OCI-LY1 (cell line): ENCODE measurements around the gene VMAC.
"Not testable (repeated sequence)": the region's sequence is repeated elsewhere in the genome, so short reads cannot be mapped to it uniquely, and the experiment has no call there.

Experiments
- H2AFZ ChIP-seq: fragments of 200-600 bp; sonication (generic), shearing (Covaris generic); 2 replicates; pipeline ENCODE4 v1.6.0; 2014; ENCODE audit warnings: antibody characterized with exemption, mild to moderate bottlenecking, low read length
- H3F3A ChIP-seq: fragments of 200-600 bp; sonication (generic), shearing (Covaris generic); 2 replicates; pipeline ENCODE4 v1.6.0; 2014; ENCODE audit warnings: mild to moderate bottlenecking, antibody characterized with exemption, low read length, moderate library complexity; ENCODE audit not compliant: insufficient read depth
- H3K27ac ChIP-seq: fragments of 200-600 bp; sonication (generic); 2 replicates; pipeline ENCODE4 v1.5.1; 2014; ENCODE audit warnings: low read length, mixed run types, mild to moderate bottlenecking, low read depth; ENCODE audit not compliant: poor library complexity, severe bottlenecking
- H3K27me3 ChIP-seq: fragments of 200-600 bp; sonication (generic); 2 replicates; pipeline ENCODE4 v1.6.0; 2014; ENCODE audit warnings: antibody characterized with exemption, mild to moderate bottlenecking, low read length, moderate library complexity; ENCODE audit not compliant: insufficient read depth
- H3K36me3 ChIP-seq: fragments of 200-600 bp; sonication (generic); 2 replicates; pipeline ENCODE4 v1.6.1; 2014; ENCODE audit warnings: mild to moderate bottlenecking, antibody characterized with exemption, low read length, moderate library complexity, mixed read lengths; ENCODE audit not compliant: insufficient read depth
- H3K4me1 ChIP-seq: fragments of 200-600 bp; sonication (generic); 2 replicates; pipeline ENCODE4 v1.5.1; 2014; ENCODE audit warnings: mild to moderate bottlenecking, low read length, moderate library complexity; ENCODE audit not compliant: insufficient read depth, severe bottlenecking
- H3K4me2 ChIP-seq: fragments of 200-600 bp; sonication (generic), shearing (Covaris generic); 2 replicates; pipeline ENCODE4 v1.6.1; 2014; ENCODE audit warnings: low read length
- H3K4me3 ChIP-seq: fragments of 200-600 bp; sonication (generic); 2 replicates; pipeline ENCODE4 v1.5.1; 2014; ENCODE audit warnings: low read length, low read depth, mild to moderate bottlenecking, mixed read lengths; ENCODE audit not compliant: poor library complexity, severe bottlenecking
- H3K79me2 ChIP-seq: fragments of 200-600 bp; shearing (Covaris generic); 2 replicates; pipeline ENCODE4 v1.6.1; 2016; ENCODE audit warnings: mixed run types, low read length, mixed read lengths; ENCODE audit not compliant: insufficient read depth
- H3K9ac ChIP-seq: fragments of 200-600 bp; sonication (generic), shearing (Covaris generic); 2 replicates; pipeline ENCODE4 v1.6.1; 2014; ENCODE audit warnings: mild to moderate bottlenecking, low read length, mixed read lengths
- H3K9me2 ChIP-seq: fragments of 200-600 bp; sonication (generic), shearing (Covaris generic); 2 replicates; pipeline ENCODE4 v1.6.1; 2014; ENCODE audit warnings: low read depth, mild to moderate bottlenecking, low read length, mixed read lengths
- H3K9me3 ChIP-seq: fragments of 200-600 bp; shearing (Covaris generic); 2 replicates; pipeline ENCODE4 v1.6.1; 2014; ENCODE audit warnings: low read length, mixed read lengths
- H4K20me1 ChIP-seq: fragments of 200-600 bp; sonication (generic), shearing (Covaris generic); 2 replicates; pipeline ENCODE4 v1.6.0; 2016; ENCODE audit warnings: mild to moderate bottlenecking, low read length; ENCODE audit not compliant: insufficient read depth
- EZH2 ChIP-seq: fragments of 200-600 bp; sonication (generic), shearing (Covaris generic); IDR thresholded peaks from 2 replicates; pipeline ENCODE4 v1.8.0; 2017; ENCODE audit warnings: borderline replicate concordance, mixed run types, mild to moderate bottlenecking, antibody characterized with exemption, low read length, moderate library complexity, mixed read lengths
- TF ChIP-seq, protein P1 (sequence below): fragments of 200-600 bp; sonication (generic), shearing (Covaris generic); IDR thresholded peaks from 2 replicates; pipeline ENCODE4 v1.5.1; 2017; ENCODE audit warnings: mild to moderate bottlenecking, antibody characterized with exemption, low read length, moderate library complexity, mixed read lengths

VMAC gene

DNA sequence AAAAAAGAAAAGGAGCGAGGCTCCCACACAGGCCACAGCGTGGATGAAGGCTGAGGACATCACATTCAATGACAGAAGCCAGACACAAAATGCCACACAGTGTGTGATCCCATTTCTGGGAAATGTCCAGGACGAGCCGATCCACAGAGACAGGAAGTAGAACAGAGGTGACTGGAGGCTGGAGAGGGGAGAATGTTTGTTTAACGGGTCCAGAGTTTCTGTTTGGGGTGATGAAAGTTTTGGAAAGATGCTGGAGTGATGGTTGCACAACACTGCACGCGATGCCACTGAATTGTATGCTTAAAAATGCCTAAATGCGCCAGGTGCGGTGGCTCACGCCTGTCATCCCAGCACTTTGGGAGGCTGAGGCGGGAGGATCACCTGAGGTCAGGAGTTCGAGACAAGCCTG, 33.7 kb upstream of the VMAC start:
- Histone ChIP-seq H3K27ac (no peak overlapping the region), H3K9ac (no peak overlapping the region)
- TF ChIP-seq, protein P1, sequence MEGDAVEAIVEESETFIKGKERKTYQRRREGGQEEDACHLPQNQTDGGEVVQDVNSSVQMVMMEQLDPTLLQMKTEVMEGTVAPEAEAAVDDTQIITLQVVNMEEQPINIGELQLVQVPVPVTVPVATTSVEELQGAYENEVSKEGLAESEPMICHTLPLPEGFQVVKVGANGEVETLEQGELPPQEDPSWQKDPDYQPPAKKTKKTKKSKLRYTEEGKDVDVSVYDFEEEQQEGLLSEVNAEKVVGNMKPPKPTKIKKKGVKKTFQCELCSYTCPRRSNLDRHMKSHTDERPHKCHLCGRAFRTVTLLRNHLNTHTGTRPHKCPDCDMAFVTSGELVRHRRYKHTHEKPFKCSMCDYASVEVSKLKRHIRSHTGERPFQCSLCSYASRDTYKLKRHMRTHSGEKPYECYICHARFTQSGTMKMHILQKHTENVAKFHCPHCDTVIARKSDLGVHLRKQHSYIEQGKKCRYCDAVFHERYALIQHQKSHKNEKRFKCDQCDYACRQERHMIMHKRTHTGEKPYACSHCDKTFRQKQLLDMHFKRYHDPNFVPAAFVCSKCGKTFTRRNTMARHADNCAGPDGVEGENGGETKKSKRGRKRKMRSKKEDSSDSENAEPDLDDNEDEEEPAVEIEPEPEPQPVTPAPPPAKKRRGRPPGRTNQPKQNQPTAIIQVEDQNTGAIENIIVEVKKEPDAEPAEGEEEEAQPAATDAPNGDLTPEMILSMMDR = no peak
- no peak for TF ChIP-seq EZH2

DNA sequence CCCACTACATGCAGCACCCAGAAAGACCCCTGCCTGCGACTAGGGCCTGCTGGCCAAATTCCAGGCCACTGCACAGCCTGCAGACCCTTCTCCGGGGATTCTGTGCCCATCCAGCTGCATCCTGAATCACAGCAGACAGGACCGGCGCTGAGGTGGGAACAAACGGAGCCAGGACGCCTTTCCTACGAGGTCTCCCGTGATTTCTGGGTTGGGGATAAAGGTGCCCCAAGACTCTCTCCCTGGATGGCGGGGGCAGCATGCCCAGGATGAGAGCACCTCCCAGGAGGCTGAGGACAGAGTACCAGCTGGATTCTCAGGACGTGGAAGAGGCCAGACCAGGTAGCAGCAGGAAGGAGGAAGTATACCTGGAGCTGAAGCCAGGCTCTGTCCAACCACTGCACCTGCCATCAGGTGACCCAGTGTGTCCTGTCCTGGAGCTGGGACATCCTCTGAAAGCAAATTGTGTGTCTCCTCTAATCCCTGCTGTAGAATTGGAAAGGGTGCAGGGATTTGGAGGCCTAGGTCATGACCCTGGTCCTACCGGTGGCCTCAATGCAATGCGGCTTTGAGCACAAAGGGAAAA, 31.0 kb upstream of the VMAC start:
- H3K4me2 ChIP-seq = no peak overlapping the region
- no peaks in the 10 kb centered on the region for H3K79me2 ChIP-seq
- H3K4me3 ChIP-seq = no peak overlapping the region
- TF ChIP-seq, protein P1 = no peak
- TF ChIP-seq EZH2 = no peak
- H3K9ac ChIP-seq = no peak overlapping the region
- H3K27ac ChIP-seq = no peak overlapping the region
- H3K9me2 ChIP-seq = no peaks in the 10 kb centered on the region
- no peaks in the 10 kb centered on the region for H3K4me1 ChIP-seq
- no peak overlapping the region for H2AFZ ChIP-seq
- no peaks in the 10 kb centered on the region for H3K36me3 ChIP-seq
- H4K20me1 ChIP-seq = no peaks in the 10 kb centered on the region
- H3K27me3 ChIP-seq = 0 out of 2 replicates have a peak, but pooled peaks cover 6% of the 10 kb centered on the region
- H3K9me3 ChIP-seq = no peaks in the 10 kb centered on the region
- no peaks in the 10 kb centered on the region for H3F3A ChIP-seq

More for the DNA sequence above, 33.7 kb upstream of the VMAC start:
- Histone ChIP-seq H2AFZ (no peak overlapping the region), H3K79me2 (no peaks in the 10 kb centered on the region), H3K4me1 (no peaks in the 10 kb centered on the region), H3K9me2 (no peaks in the 10 kb centered on the region), H3K4me3 (no peak overlapping the region), H3K4me2 (no peak overlapping the region), H3K27me3 (0 out of 2 replicates have a peak, but pooled peaks cover 7% of the 10 kb centered on the region), H3F3A (no peaks in the 10 kb centered on the region), H4K20me1 (no peaks in the 10 kb centered on the region), H3K9me3 (no peaks in the 10 kb centered on the region), H3K36me3 (no peaks in the 10 kb centered on the region)

DNA sequence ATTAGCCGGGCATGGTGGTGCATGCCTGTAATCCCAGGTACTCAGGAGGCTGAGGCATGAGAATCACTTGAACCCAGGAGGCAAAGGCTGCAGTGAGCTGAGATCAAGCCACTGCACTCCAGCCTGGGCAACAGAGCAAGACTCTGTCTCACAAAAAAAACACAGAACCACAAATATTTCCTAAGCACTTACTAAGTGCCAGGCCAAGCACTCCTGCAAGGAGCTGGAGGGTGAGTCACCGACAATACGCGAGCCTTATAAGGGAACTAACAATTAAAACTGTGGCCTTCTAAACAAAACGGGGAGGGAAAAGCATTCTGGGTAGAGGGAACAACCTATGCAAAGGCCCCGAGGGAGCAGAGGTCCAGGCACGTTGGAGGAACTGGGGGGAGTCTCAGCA, 30.2 kb upstream of the VMAC start:
- H3K27me3 ChIP-seq, H3K9me3 ChIP-seq, H2AFZ ChIP-seq, H3K27ac ChIP-seq, H4K20me1 ChIP-seq, H3K4me3 ChIP-seq, H3K9ac ChIP-seq, H3K4me1 ChIP-seq, H3F3A ChIP-seq, H3K36me3 ChIP-seq, H3K4me2 ChIP-seq, H3K79me2 ChIP-seq, H3K9me2 ChIP-seq: not testable (repeated sequence)

DNA sequence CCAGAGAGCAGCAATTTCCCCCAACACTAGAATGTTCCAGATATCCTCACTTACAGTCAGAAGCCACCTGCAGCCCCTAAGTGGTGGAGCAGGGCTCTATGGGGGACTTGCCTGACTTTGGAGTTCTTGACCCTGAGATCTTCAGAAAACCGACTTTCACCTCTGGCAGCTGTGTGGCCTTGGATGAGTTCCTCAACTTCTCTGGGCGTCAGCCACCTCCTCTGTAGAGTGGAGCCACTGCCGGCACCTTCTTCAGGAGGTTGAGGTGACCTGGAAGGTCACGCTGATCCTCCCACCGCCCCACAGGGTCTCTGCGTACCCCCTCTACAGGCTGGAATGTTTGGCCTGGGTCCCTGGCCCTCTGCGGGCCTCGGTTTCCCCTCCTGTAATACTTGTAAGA, 27.2 kb upstream of the VMAC start:
- no peaks in the 10 kb centered on the region for H3K79me2 ChIP-seq
- no peaks in the 10 kb centered on the region for H3F3A ChIP-seq
- no peaks in the 10 kb centered on the region for H3K36me3 ChIP-seq
- no peaks in the 10 kb centered on the region for H3K9me3 ChIP-seq
- no peaks in the 10 kb centered on the region for H3K4me1 ChIP-seq
- H3K4me2 ChIP-seq = no peak overlapping the region
- no peaks in the 10 kb centered on the region for H4K20me1 ChIP-seq
- no peak overlapping the region for H2AFZ ChIP-seq
- H3K9ac ChIP-seq = no peak overlapping the region
- H3K4me3 ChIP-seq = no peak overlapping the region
- no peak for TF ChIP-seq EZH2
- TF ChIP-seq, protein P1 = no peak
- H3K27ac ChIP-seq = no peak overlapping the region
- 0 out of 2 replicates have a peak, but pooled peaks cover 6% of the 10 kb centered on the region for H3K27me3 ChIP-seq
- no peaks in the 10 kb centered on the region for H3K9me2 ChIP-seq
